IMR-90 (cell line): ENCODE results near the gene ADTRP. TPM values are rescaled to one million over a fixed set of nuclear protein-coding genes. Genes with fewer than 3 reads are reported as not detected.

ENCODE experiments used
- ATAC-seq: fragments of 200-7000 bp; cut with Tn5 transposase; 2 replicates; pipeline ENCODE4 v1.9.1; 2020; ENCODE audit warnings: low read depth, mild to moderate bottlenecking, moderate library complexity
- BruUV-seq: library from RNA; stranded (reverse); fragments of 400-500 nt; replicated peaks from 2 replicates; lab custom pipeline; 2021; lab: Mats Ljungman, UMichigan
- CTCF ChIA-PET: fragments of 300-600 bp; formaldehyde crosslinking; extraction: SDS; loops from one replicate; lab custom pipeline; 2021; ENCODE audit warnings: antibody characterized with exemption; lab: Yijun Ruan, JAX
- POLR2A ChIA-PET: fragments of 300-600 bp; sonication (Branson Sonifier 250); formaldehyde crosslinking; loops from one replicate; lab custom pipeline; 2022; ENCODE audit warnings: antibody characterized with exemption; ENCODE audit not compliant: unreplicated experiment; lab: Charles Lee
- DNase-seq: peaks from one replicate; pipeline ENCODE4 v3.0.0; 2013
- H2AFZ ChIP-seq: replicated peaks from 2 replicates; pipeline ENCODE3; 2013; ENCODE audit warnings: low read length, mild to moderate bottlenecking; ENCODE audit not compliant: poor library complexity
- H2AK5ac ChIP-seq: 2 replicates; pipeline ENCODE4 v1.6.1; 2013; ENCODE audit warnings: low read depth, low read length, inconsistent platforms
- H2AK9ac ChIP-seq: replicated peaks from 2 replicates; pipeline ENCODE3; 2013; ENCODE audit warnings: mild to moderate bottlenecking, low read depth, low read length, moderate library complexity; ENCODE audit not compliant: poor library complexity
- H2BK120ac ChIP-seq: 2 replicates; pipeline ENCODE4 v1.6.1; 2013; ENCODE audit warnings: low read depth, low read length, inconsistent platforms
- H2BK15ac ChIP-seq: 3 replicates; pipeline ENCODE4 v1.6.1; 2013; ENCODE audit warnings: low read depth, low read length, inconsistent platforms
- H2BK20ac ChIP-seq: 2 replicates; pipeline ENCODE4 v1.6.1; 2013; ENCODE audit warnings: low read depth, mild to moderate bottlenecking, inconsistent platforms, low read length, moderate library complexity
- H2BK5ac ChIP-seq: 2 replicates; pipeline ENCODE4 v1.6.1; 2013; ENCODE audit warnings: mild to moderate bottlenecking, low read depth, low read length, inconsistent platforms; ENCODE audit not compliant: poor library complexity, severe bottlenecking
- H3K14ac ChIP-seq: replicated peaks from 2 replicates; pipeline ENCODE4 v1.6.1; 2013; ENCODE audit warnings: low read depth, low read length, inconsistent platforms
- H3K18ac ChIP-seq: 2 replicates; pipeline ENCODE4 v1.6.1; 2013; ENCODE audit warnings: low read depth, low read length, control low read depth
- H3K23ac ChIP-seq: 2 replicates; pipeline ENCODE4 v1.6.1; 2013; ENCODE audit warnings: low read depth, low read length, inconsistent platforms
- H3K27ac ChIP-seq: 2 replicates; pipeline ENCODE4 v1.5.1; 2013; ENCODE audit warnings: mild to moderate bottlenecking, control low read depth, low read length; ENCODE audit not compliant: insufficient read depth
- H3K27me3 ChIP-seq: 2 replicates; pipeline ENCODE4 v1.6.1; 2013; ENCODE audit warnings: low read length; ENCODE audit not compliant: control insufficient read depth, insufficient read depth
- H3K36me3 ChIP-seq: 2 replicates; pipeline ENCODE4 v1.6.1; 2013; ENCODE audit warnings: low read length, mixed read lengths; ENCODE audit not compliant: control insufficient read depth, insufficient read depth
- H3K4ac ChIP-seq: 2 replicates; pipeline ENCODE4 v1.6.1; 2013; ENCODE audit warnings: low read depth, low read length, inconsistent platforms
- H3K4me1 ChIP-seq: 2 replicates; pipeline ENCODE4 v1.6.1; 2013; ENCODE audit warnings: low read length, mixed read lengths; ENCODE audit not compliant: control insufficient read depth, insufficient read depth
- H3K4me2 ChIP-seq: 2 replicates; pipeline ENCODE4 v1.6.1; 2013; ENCODE audit warnings: low read depth, mild to moderate bottlenecking, control low read depth, low read length, moderate library complexity
- H3K4me3 ChIP-seq: 2 replicates; pipeline ENCODE4 v1.5.1; 2013; ENCODE audit warnings: low read depth, mild to moderate bottlenecking, control low read depth, low read length, moderate library complexity; ENCODE audit not compliant: insufficient read depth
- H3K56ac ChIP-seq: 2 replicates; pipeline ENCODE4 v1.6.1; 2013; ENCODE audit warnings: low read length, inconsistent platforms; ENCODE audit not compliant: insufficient read depth; ENCODE audit errors: extremely low read depth
- H3K79me1 ChIP-seq, 2 experiments: 2 replicates each; pipeline ENCODE4 v1.6.1; 2013; ENCODE audit warnings: low read length in 2 of 2, inconsistent platforms in 1 of 2, low read depth in 1 of 2
- H3K9ac ChIP-seq: 2 replicates; pipeline ENCODE4 v1.6.1; 2013; ENCODE audit warnings: low read depth, low read length, control low read depth
- H3K9me1 ChIP-seq: 2 replicates; pipeline ENCODE4 v1.6.1; 2013; ENCODE audit warnings: low read length, inconsistent platforms; ENCODE audit not compliant: insufficient read depth
- H3K9me3 ChIP-seq: 2 replicates; pipeline ENCODE4 v1.6.1; 2013; ENCODE audit warnings: low read length; ENCODE audit not compliant: control insufficient read depth, insufficient read depth
- H4K20me1 ChIP-seq: 2 replicates; pipeline ENCODE4 v1.6.1; 2013; ENCODE audit warnings: low read length, inconsistent platforms; ENCODE audit not compliant: insufficient read depth
- H4K5ac ChIP-seq: 2 replicates; pipeline ENCODE4 v1.6.1; 2013; ENCODE audit warnings: mild to moderate bottlenecking, low read depth, low read length, control low read depth
- H4K8ac ChIP-seq, 2 experiments: 2 replicates each; pipeline ENCODE4 v1.6.1; 2013; ENCODE audit warnings: low read depth in 2 of 2, low read length in 2 of 2, control low read depth in 1 of 2, inconsistent platforms in 1 of 2
- H4K91ac ChIP-seq: 2 replicates; pipeline ENCODE4 v1.6.1; 2013; ENCODE audit warnings: low read depth, low read length, inconsistent platforms; ENCODE audit not compliant: insufficient read depth
- BHLHE40 ChIP-seq: fragments of 150-350 bp; IDR thresholded peaks from 2 replicates; pipeline ENCODE4 v1.6.1; 2016; ENCODE audit warnings: mild to moderate bottlenecking, low read depth, low read length
- CEBPB ChIP-seq: IDR thresholded peaks from 2 replicates; pipeline ENCODE4 v1.6.1; 2012; ENCODE audit warnings: low read depth, low read length, improper control_type of control experiment
- CHD1 ChIP-seq: IDR thresholded peaks from 2 replicates; pipeline ENCODE4 v1.6.1; 2012; ENCODE audit warnings: low read depth, low read length, improper control_type of control experiment
- MAFK ChIP-seq: IDR thresholded peaks from 2 replicates; pipeline ENCODE4 v1.6.1; 2012; ENCODE audit warnings: low read depth, low read length, improper control_type of control experiment
- MAZ ChIP-seq: IDR thresholded peaks from 2 replicates; pipeline ENCODE4 v1.6.1; 2012; ENCODE audit warnings: low read depth, mild to moderate bottlenecking, low read length, improper control_type of control experiment, moderate library complexity, borderline replicate concordance
- MXI1 ChIP-seq: IDR thresholded peaks from 2 replicates; pipeline ENCODE4 v1.6.1; 2012; ENCODE audit warnings: low read depth, mild to moderate bottlenecking, low read length, moderate library complexity, borderline replicate concordance
- NFE2L2 ChIP-seq: fragments of 150-350 bp; IDR thresholded peaks from 2 replicates; pipeline ENCODE4 v1.6.1; 2016; ENCODE audit warnings: low read depth, mild to moderate bottlenecking, low read length
- POLR2A ChIP-seq: IDR thresholded peaks from 2 replicates; pipeline ENCODE4 v1.6.1; 2012; ENCODE audit warnings: mild to moderate bottlenecking, low read depth, low read length
- RAD21 ChIP-seq: IDR thresholded peaks from 2 replicates; pipeline ENCODE4 v1.6.1; 2012; ENCODE audit warnings: low read length, improper control_type of control experiment
- RFX5 ChIP-seq: IDR thresholded peaks from 2 replicates; pipeline ENCODE4 v1.8.0; 2012; ENCODE audit warnings: low read depth, mild to moderate bottlenecking, low read length, moderate library complexity
- SMC3 ChIP-seq: fragments of 150-350 bp; IDR thresholded peaks from 2 replicates; pipeline ENCODE4 v1.6.1; 2016; ENCODE audit warnings: low read depth, mild to moderate bottlenecking, antibody characterized with exemption, low read length, moderate library complexity
- WGBS, 2 experiments: methylation state at CpG; one replicate each; pipeline versions ENCODE4 v1.1.5 to v1.1.7; 2013; ENCODE audit warnings: missing lambda C conversion rate in 2 of 2; ENCODE audit not compliant: insufficient read length in 1 of 2; ENCODE audit errors: extremely low coverage in 2 of 2; 5-methylcytosine and 5-hydroxymethylcytosine counted together
- dilution Hi-C: fragments of 300-500 bp; cut with HindIII; formaldehyde crosslinking; loops from one replicate; pipeline ENCODE4 v1.14.3; 2018; ENCODE audit warnings: low sequenced_read_pairs; ENCODE audit not compliant: unreplicated experiment
- in situ Hi-C: fragments of 300-500 bp; cut with MboI; formaldehyde crosslinking; loops from 3 replicates; pipeline ENCODE4 v1.14.3; 2019; ENCODE audit warnings: low sequenced_read_pairs, inconsistent platforms, mixed read lengths
- intact Hi-C: fragments of 100-400 bp; cut with micrococcal nuclease; formaldehyde crosslinking; loops from 2 replicates; pipeline ENCODE4 v1.10.0; 2022
- polyA plus RNA-seq, 3 experiments: library from polyadenylated mRNA; depleted of rRNA; stranded (reverse); fragments of >200 nt; gene quantifications; 2 replicates each; pipeline ENCODE4 v1.2.3, GENCODE V29; 2012; ENCODE audit warnings: low replicate concordance in 1 of 3
- total RNA-seq: library from RNA; depleted of rRNA; stranded (reverse); fragments of >200 nt; gene quantifications from 2 replicates; pipeline ENCODE4 v1.2.3, GENCODE V29; 2012
- TF ChIP-seq, protein P1 (sequence below): conservative IDR thresholded peaks from 2 replicates; pipeline ENCODE4 v1.5.1; 2012; ENCODE audit warnings: mild to moderate bottlenecking, low read depth, low read length, improper control_type of control experiment
- TF ChIP-seq, protein P2 (sequence below): fragments of 150-350 bp; IDR thresholded peaks from 2 replicates; pipeline ENCODE4 v1.6.1; 2017; ENCODE audit warnings: mild to moderate bottlenecking, antibody characterized with exemption, low read length, low read depth
- TF ChIP-seq, protein P3 (sequence below): fragments of 150-350 bp; IDR thresholded peaks from 2 replicates; pipeline ENCODE4 v1.6.1; 2016; ENCODE audit warnings: low read depth, mild to moderate bottlenecking, low read length, moderate library complexity, borderline replicate concordance

ADTRP gene
- total and polyA plus RNA-seq, 2 of the 4 experiments (the other 2 are of a cell fraction): 0.50 to 0.72 TPM

DNA sequence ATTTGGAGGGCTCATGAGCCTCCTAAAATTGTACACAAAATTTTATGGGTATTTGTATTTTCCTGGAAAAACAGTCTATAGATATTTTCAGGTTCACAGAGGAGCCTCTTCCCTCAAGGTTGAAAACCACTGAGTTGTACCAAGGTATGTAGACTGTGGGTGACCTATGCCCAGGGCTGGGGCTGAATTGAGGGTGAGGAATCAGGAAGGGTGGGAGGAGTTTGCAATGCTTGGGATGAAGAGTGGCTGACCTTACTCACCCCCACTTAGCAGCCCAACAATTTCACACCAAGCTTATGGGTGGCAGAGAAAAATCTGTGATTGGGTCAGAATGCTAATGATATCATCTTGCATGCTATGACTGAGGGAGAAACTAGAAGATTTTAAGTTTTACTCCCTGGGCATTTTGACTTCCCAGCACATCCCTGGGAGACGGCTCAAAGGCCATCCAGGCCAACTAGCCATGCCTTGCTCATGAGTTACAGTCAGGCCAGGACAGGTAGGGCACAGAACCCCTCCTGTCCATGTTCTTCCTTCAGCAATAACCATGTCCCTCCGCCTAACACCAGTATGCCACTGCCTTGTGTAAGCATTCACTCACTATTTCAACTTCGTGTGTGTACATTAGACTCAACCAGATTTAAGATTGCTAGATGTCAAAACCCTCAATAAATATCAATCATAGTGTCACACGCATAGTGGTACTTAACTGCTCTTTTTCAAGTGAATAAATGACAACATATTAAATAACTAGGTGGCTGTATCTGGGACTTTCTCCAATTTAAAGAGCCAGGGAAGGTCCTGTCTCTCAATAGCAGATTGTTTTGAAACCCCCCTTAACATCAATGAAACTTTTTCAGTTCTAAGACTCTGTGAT, 16.6 kb downstream of the ADTRP start:
- no peak overlapping the region for H2AK9ac ChIP-seq
- ChIA-PET CTCF (no interaction called here), POLR2A (no interaction called here)
- no peak overlapping the region for H3K9ac ChIP-seq
- no peak overlapping the region for H3K4ac ChIP-seq
- H3K23ac ChIP-seq: no peak overlapping the region
- no peak overlapping the region for H3K14ac ChIP-seq
- DNase-seq: no peak
- intact Hi-C loops: no loop called here
- no peak overlapping the region for H3K56ac ChIP-seq
- H4K8ac ChIP-seq: no peak overlapping the region
- no peaks in the 10 kb centered on the region for H3K27me3 ChIP-seq
- no peak overlapping the region for H4K5ac ChIP-seq
- no peaks in the 10 kb centered on the region for H4K20me1 ChIP-seq
- peaks cover 4% of the 10 kb centered on the region for H3K9me1 ChIP-seq
- H4K91ac ChIP-seq: peak overlapping the region; percentile 6; the same call in 1 of the 2 replicates
- H3K79me1 ChIP-seq: no peaks in the 10 kb centered on the region
- H3K4me1 ChIP-seq: peaks cover 9% of the 10 kb centered on the region
- no peak overlapping the region for H3K27ac ChIP-seq
- peak overlapping the region; percentile 6; the same call in 1 of the 2 replicates for H2AK5ac ChIP-seq
- no peak overlapping the region; the same call in 1 of the 2 replicates for H3K18ac ChIP-seq
- peak overlapping the region; percentile 41; the same call in 1 of the 3 replicates for H2BK15ac ChIP-seq
- no peaks in the 10 kb centered on the region for H3K36me3 ChIP-seq
- H3K4me3 ChIP-seq: no peak overlapping the region
- H2BK20ac ChIP-seq: no peak overlapping the region
- H2BK5ac ChIP-seq: no peak overlapping the region
- TF ChIP-seq POLR2A: no peak
- no peak for TF ChIP-seq RAD21
- no peak for TF ChIP-seq MAZ
- no peak for TF ChIP-seq CHD1
- no peak for TF ChIP-seq MXI1
- TF ChIP-seq, protein P1, sequence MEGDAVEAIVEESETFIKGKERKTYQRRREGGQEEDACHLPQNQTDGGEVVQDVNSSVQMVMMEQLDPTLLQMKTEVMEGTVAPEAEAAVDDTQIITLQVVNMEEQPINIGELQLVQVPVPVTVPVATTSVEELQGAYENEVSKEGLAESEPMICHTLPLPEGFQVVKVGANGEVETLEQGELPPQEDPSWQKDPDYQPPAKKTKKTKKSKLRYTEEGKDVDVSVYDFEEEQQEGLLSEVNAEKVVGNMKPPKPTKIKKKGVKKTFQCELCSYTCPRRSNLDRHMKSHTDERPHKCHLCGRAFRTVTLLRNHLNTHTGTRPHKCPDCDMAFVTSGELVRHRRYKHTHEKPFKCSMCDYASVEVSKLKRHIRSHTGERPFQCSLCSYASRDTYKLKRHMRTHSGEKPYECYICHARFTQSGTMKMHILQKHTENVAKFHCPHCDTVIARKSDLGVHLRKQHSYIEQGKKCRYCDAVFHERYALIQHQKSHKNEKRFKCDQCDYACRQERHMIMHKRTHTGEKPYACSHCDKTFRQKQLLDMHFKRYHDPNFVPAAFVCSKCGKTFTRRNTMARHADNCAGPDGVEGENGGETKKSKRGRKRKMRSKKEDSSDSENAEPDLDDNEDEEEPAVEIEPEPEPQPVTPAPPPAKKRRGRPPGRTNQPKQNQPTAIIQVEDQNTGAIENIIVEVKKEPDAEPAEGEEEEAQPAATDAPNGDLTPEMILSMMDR: no peak
- no peak for TF ChIP-seq SMC3
- no peak for TF ChIP-seq RFX5
- TF ChIP-seq, protein P2, sequence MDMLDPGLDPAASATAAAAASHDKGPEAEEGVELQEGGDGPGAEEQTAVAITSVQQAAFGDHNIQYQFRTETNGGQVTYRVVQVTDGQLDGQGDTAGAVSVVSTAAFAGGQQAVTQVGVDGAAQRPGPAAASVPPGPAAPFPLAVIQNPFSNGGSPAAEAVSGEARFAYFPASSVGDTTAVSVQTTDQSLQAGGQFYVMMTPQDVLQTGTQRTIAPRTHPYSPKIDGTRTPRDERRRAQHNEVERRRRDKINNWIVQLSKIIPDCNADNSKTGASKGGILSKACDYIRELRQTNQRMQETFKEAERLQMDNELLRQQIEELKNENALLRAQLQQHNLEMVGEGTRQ: no peak
- TF ChIP-seq BHLHE40: no peak
- TF ChIP-seq NFE2L2: no peak
- TF ChIP-seq, protein P3, sequence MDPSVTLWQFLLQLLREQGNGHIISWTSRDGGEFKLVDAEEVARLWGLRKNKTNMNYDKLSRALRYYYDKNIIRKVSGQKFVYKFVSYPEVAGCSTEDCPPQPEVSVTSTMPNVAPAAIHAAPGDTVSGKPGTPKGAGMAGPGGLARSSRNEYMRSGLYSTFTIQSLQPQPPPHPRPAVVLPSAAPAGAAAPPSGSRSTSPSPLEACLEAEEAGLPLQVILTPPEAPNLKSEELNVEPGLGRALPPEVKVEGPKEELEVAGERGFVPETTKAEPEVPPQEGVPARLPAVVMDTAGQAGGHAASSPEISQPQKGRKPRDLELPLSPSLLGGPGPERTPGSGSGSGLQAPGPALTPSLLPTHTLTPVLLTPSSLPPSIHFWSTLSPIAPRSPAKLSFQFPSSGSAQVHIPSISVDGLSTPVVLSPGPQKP: no peak
- no peak for TF ChIP-seq MAFK
- TF ChIP-seq CEBPB: no peak
- no TSS peak for BruUV-seq
- WGBS, 2 experiments: 100% methylated on average over 2 of the region's 4 CpGs; no CpG with 5 or more reads in 1 of the 2 experiments
- peaks cover 4% of the 10 kb centered on the region for H3K9me3 ChIP-seq
- no peak overlapping the region for H3K4me2 ChIP-seq
- no peak overlapping the region for H2BK120ac ChIP-seq
- no peak for ATAC-seq
- dilution Hi-C loops: no loop called here
- no peak overlapping the region for H2AFZ ChIP-seq
- in situ Hi-C loops: no loop called here
